ENCODE data around the gene HTD2.

The HTD2 gene

GRCh38 chr3:58351920-58352319, 45.6 kb downstream of the HTD2 start:
- no peak for TF ChIP-seq POLR2A (IDR thresholded peaks at IDR 0.05; ENCODE audit: low read depth, low read length)
- no peak for TF ChIP-seq POLR2AphosphoS5 (IDR thresholded peaks at IDR 0.05; ENCODE audit: low read depth, low read length)
- TF ChIP-seq TAF1 (IDR thresholded peaks at IDR 0.05; ENCODE audit: borderline replicate concordance, low read depth, low read length): no peak
- DNase-seq (ENCODE audit: insufficient read length): no peak
- no peak for FAIRE-seq

- DNase-seq (ENCODE audit: insufficient read length) (no peak), FAIRE-seq (no peak)
- no peak for TF ChIP-seq TAF1 (IDR thresholded peaks at IDR 0.05; ENCODE audit: borderline replicate concordance, low read depth, low read length)
- no peak for TF ChIP-seq POLR2A (IDR thresholded peaks at IDR 0.05; ENCODE audit: low read depth, low read length)
- TF ChIP-seq POLR2AphosphoS5 (IDR thresholded peaks at IDR 0.05; ENCODE audit: low read depth, low read length): no peak
Measured at GRCh38 chr3:58352626-58353025, 46.3 kb downstream of the HTD2 start.

- TF ChIP-seq TAF1 (IDR thresholded peaks at IDR 0.05; ENCODE audit: borderline replicate concordance, low read depth, low read length): no peak
- TF ChIP-seq POLR2AphosphoS5 (IDR thresholded peaks at IDR 0.05; ENCODE audit: low read depth, low read length): no peak
- no peak for TF ChIP-seq POLR2A (IDR thresholded peaks at IDR 0.05; ENCODE audit: low read depth, low read length)
- no peak for DNase-seq (ENCODE audit: insufficient read length)
- FAIRE-seq: no peak
Measured at GRCh38 chr3:58353722-58354553, 47.6 kb downstream of the HTD2 start.

GRCh38 chr3:58355179-58355578, 48.9 kb downstream of the HTD2 start:
- peak; percentile 67 for FAIRE-seq
- DNase-seq (ENCODE audit: insufficient read length): no peak
- TF ChIP-seq TAF1 (IDR thresholded peaks at IDR 0.05; ENCODE audit: borderline replicate concordance, low read depth, low read length) (no peak), POLR2AphosphoS5 (IDR thresholded peaks at IDR 0.05; ENCODE audit: low read depth, low read length) (no peak), POLR2A (IDR thresholded peaks at IDR 0.05; ENCODE audit: low read depth, low read length) (no peak)

- no peak for TF ChIP-seq POLR2AphosphoS5 (IDR thresholded peaks at IDR 0.05; ENCODE audit: low read depth, low read length)
- no peak for TF ChIP-seq TAF1 (IDR thresholded peaks at IDR 0.05; ENCODE audit: borderline replicate concordance, low read depth, low read length)
- no peak for TF ChIP-seq POLR2A (IDR thresholded peaks at IDR 0.05; ENCODE audit: low read depth, low read length)
- DNase-seq (ENCODE audit: insufficient read length) (no peak), FAIRE-seq (no peak)
Measured at GRCh38 chr3:58356054-58356453, 49.7 kb downstream of the HTD2 start.

- DNase-seq (ENCODE audit: insufficient read length) (no peak), FAIRE-seq (no peak)
- no peak for TF ChIP-seq TAF1 (IDR thresholded peaks at IDR 0.05; ENCODE audit: borderline replicate concordance, low read depth, low read length)
- TF ChIP-seq POLR2A (IDR thresholded peaks at IDR 0.05; ENCODE audit: low read depth, low read length): no peak
- TF ChIP-seq POLR2AphosphoS5 (IDR thresholded peaks at IDR 0.05; ENCODE audit: low read depth, low read length): no peak
Measured at GRCh38 chr3:58357402-58357801, 51.1 kb downstream of the HTD2 start.

- no peak for DNase-seq (ENCODE audit: insufficient read length)
- no peak for FAIRE-seq
- no peak for TF ChIP-seq POLR2A (IDR thresholded peaks at IDR 0.05; ENCODE audit: low read depth, low read length)
- TF ChIP-seq TAF1 (IDR thresholded peaks at IDR 0.05; ENCODE audit: borderline replicate concordance, low read depth, low read length): no peak
- no peak for TF ChIP-seq POLR2AphosphoS5 (IDR thresholded peaks at IDR 0.05; ENCODE audit: low read depth, low read length)
Measured at GRCh38 chr3:58358092-58358491, 51.8 kb downstream of the HTD2 start.

- FAIRE-seq (no peak), DNase-seq (ENCODE audit: insufficient read length) (no peak)
- TF ChIP-seq TAF1 (IDR thresholded peaks at IDR 0.05; ENCODE audit: borderline replicate concordance, low read depth, low read length) (no peak), POLR2A (IDR thresholded peaks at IDR 0.05; ENCODE audit: low read depth, low read length) (no peak), POLR2AphosphoS5 (IDR thresholded peaks at IDR 0.05; ENCODE audit: low read depth, low read length) (no peak)
Measured at GRCh38 chr3:58358808-58359207, 52.5 kb downstream of the HTD2 start.

- DNase-seq (ENCODE audit: insufficient read length): no peak
- TF ChIP-seq POLR2A (IDR thresholded peaks at IDR 0.05; ENCODE audit: low read depth, low read length) (no peak), TAF1 (IDR thresholded peaks at IDR 0.05; ENCODE audit: borderline replicate concordance, low read depth, low read length) (no peak), POLR2AphosphoS5 (IDR thresholded peaks at IDR 0.05; ENCODE audit: low read depth, low read length) (no peak)
- FAIRE-seq: no peak
Measured at GRCh38 chr3:58359621-58360020, 53.3 kb downstream of the HTD2 start.

GRCh38 chr3:58361866-58362265, 55.5 kb downstream of the HTD2 start:
- DNase-seq (ENCODE audit: insufficient read length) (no peak), FAIRE-seq (no peak)
- no peak for TF ChIP-seq POLR2A (IDR thresholded peaks at IDR 0.05; ENCODE audit: low read depth, low read length)
- TF ChIP-seq TAF1 (IDR thresholded peaks at IDR 0.05; ENCODE audit: borderline replicate concordance, low read depth, low read length): no peak
- TF ChIP-seq POLR2AphosphoS5 (IDR thresholded peaks at IDR 0.05; ENCODE audit: low read depth, low read length): no peak

- no peak for DNase-seq (ENCODE audit: insufficient read length)
- TF ChIP-seq TAF1 (IDR thresholded peaks at IDR 0.05; ENCODE audit: borderline replicate concordance, low read depth, low read length) (no peak), POLR2AphosphoS5 (IDR thresholded peaks at IDR 0.05; ENCODE audit: low read depth, low read length) (no peak), POLR2A (IDR thresholded peaks at IDR 0.05; ENCODE audit: low read depth, low read length) (no peak)
- FAIRE-seq: no peak
Measured at GRCh38 chr3:58366699-58367098, 60.4 kb downstream of the HTD2 start.

- FAIRE-seq: no peak
- DNase-seq (ENCODE audit: insufficient read length): no peak
- TF ChIP-seq POLR2A (IDR thresholded peaks at IDR 0.05; ENCODE audit: low read depth, low read length) (no peak), TAF1 (IDR thresholded peaks at IDR 0.05; ENCODE audit: borderline replicate concordance, low read depth, low read length) (no peak), POLR2AphosphoS5 (IDR thresholded peaks at IDR 0.05; ENCODE audit: low read depth, low read length) (no peak)
Measured at GRCh38 chr3:58369038-58369437, 62.7 kb downstream of the HTD2 start.

Data from GM12892 (cell line).